RPMI8226 (cell line): ENCODE data around the gene SNRNP48.
A peak's percentile ranks its signal among the peaks of the same experiment; 100 is the strongest.

Experiments used
- DNase-seq: peaks from one replicate; pipeline ENCODE4 v3.0.0-alpha.2; 2015

The SNRNP48 gene

DNA sequence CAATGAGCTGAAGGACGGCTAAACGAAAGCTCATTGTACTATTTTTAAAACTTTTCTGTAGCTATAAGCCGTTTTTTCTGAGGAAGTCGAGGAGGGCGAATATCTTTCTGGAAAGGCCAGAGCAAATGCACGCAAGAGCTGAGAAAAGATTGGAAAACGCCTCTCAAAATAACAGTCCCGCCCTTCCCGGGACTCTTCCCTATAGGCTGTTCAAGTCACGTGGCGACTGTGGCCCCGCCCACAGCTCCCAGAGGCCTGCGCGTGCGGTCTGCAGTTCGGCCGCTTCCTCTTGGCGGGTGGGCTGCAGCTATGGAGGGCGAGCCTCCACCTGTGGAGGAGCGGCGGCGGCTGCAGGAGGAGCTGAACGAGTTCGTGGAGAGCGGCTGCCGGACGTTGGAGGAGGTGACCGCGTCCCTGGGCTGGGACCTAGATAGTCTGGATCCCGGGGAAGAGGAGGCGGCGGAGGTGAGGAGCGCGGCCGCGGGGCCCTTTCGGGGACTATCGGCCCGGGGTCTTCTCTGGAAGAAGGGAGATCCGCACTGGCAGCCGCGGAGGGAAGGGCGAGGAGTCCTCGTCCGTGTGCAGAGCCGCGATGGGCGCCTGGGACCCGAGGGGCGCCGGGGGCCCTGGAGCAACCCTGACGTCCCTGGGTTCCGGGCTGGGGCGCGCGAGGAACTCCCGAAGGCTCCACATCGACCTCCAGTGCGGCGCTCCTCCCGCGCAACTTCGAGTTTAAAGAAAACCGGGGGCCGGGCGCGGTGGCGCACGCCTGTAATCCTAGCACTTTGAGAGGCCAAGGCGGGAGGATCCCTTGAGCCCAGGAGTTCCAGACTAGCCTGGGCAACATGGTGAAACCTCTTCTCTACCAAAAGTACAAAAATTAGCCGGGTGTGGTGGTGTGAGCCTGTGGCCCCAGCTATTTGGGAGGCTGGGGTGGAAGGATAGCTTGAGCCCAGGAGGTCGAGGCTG, at the start of gene SNRNP48:
Gene SNRNP48 (plus strand): TSS at position 250 of the 969 bp plus-strand sequence. CDS start 60 bp downstream, at position 310.
- DNase-seq = peak; percentile 99

DNA sequence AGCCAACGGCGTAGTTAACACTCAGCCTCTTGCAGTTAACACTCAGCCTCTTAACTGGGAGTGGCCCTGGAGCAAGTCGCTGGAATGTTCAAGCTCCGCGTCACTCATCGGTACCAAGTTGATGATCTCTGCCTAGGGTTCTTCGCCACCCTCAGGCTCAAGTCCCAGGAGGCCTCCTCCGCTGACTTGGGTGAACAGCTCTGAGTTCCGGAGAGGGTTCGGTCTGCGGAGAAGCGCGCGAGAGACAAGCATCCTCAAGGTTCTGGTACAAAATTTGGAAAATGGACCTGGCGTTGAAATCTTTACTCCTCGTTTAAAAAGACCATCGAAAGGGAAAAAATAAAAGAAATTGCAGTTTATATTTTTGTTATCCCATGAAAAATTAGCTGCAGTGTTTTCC, 49.4 kb upstream of the SNRNP48 start:
- DNase-seq = no peak

DNA sequence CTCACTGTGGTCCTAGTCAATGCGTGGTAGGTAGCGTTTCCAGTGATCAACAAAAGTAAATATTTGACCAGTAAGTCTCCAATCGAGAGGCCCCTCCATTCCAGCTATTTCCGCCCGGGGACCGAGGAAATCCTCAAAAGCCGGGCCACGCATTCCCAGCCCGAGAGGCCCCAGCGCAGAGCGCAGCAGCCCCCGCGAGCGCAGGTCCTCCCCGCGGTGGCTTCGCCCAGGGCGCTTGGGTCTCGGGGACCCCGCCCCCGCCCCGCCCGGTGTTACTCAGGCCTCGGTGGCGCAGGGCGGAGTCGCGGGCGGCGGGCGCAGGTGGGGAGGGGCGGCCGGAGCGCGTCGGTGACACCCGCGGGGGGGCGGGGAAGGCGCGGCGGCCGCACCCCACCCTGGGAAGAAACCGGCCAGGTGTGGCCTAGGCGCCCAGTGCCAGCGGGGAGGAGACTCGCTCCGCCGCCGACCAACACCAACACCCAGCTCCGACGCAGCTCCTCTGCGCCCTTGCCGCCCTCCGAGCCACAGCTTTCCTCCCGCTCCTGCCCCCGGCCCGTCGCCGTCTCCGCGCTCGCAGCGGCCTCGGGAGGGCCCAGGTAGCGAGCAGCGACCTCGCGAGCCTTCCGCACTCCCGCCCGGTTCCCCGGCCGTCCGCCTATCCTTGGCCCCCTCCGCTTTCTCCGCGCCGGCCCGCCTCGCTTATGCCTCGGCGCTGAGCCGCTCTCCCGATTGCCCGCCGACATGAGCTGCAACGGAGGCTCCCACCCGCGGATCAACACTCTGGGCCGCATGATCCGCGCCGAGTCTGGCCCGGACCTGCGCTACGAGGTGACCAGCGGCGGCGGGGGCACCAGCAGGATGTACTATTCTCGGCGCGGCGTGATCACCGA, 48.6 kb upstream of the SNRNP48 start, which contains the start of gene DSP:
Gene DSP (plus strand): TSS at position 497 of the 890 bp plus-strand sequence. CDS start 245 bp downstream, at position 742.
- DNase-seq = peak; percentile 93

- DNase-seq = peak; percentile 45
Measured at GRCh38 chr6:7542065-7542873, 47.7 kb upstream of the SNRNP48 start.

DNA sequence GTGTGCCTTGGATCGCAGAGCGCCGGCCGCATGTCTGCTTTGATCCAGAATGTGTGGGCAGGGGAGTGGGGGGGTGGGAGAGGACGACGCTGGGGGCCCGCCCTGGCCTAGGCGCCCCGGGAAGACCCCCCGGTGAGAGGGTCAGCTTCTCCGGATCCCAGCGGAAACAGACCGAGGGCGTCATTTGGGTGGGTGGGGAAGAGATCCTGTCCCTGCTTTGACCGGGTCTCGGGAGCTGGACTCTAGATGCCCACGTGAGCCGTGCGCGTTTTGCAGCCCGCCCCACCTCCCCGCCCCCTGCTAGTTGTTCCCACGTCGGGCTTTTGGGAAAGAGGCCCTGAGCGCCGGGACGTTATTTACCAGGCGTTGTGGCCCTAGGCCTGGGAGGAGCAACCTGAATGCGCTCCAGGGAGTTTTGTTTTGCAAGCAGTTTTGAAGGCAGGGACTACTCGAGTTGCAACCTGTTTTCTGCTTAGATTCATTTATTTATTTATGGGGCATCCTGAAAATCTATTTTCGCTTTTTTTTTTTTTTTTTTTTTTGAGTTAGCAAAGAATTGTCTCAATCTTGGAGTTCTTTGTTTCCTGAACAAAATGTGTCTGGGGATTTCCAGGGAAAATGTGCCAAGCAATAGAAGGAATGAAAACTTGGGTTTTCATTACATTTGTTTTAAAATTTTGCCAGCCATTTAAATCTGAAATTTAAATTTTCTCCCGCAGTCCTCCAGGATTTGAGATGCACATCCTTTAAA, 46.9 kb upstream of the SNRNP48 start:
- peak; percentile 80 for DNase-seq

DNA sequence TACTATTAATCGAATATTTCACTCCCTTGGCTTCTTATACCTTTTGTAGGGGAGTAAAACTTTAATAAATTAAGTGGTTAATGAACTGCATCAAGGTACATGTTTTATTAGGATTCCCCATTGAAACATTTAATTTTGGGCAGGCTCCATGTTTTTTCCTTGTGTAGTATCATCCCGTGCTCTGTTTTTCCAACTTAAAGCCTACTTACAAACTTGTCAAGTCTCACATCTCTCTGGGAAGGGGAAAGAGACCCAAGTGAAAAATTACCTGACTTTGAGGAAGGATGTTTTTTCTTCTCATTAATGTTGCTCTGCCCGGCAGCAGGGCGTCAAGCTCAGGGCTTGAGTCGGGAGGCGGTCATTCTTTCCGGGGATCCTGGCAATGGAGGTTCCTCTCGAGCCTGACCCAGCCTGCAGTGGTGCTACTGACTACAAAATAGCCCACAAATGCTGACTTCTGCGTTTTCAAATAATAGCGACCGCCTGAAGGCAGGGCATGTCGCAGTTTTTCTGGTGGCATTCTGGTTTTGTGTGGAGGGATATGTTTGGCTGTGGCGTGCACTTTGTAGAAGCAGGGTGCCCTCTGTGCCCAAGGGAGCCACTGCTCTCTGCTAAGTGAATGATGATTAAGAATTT, 46.1 kb upstream of the SNRNP48 start:
- DNase-seq = peak; percentile 78

- DNase-seq = no peak
Measured at GRCh38 chr6:7544597-7544996, 45.4 kb upstream of the SNRNP48 start.

DNA sequence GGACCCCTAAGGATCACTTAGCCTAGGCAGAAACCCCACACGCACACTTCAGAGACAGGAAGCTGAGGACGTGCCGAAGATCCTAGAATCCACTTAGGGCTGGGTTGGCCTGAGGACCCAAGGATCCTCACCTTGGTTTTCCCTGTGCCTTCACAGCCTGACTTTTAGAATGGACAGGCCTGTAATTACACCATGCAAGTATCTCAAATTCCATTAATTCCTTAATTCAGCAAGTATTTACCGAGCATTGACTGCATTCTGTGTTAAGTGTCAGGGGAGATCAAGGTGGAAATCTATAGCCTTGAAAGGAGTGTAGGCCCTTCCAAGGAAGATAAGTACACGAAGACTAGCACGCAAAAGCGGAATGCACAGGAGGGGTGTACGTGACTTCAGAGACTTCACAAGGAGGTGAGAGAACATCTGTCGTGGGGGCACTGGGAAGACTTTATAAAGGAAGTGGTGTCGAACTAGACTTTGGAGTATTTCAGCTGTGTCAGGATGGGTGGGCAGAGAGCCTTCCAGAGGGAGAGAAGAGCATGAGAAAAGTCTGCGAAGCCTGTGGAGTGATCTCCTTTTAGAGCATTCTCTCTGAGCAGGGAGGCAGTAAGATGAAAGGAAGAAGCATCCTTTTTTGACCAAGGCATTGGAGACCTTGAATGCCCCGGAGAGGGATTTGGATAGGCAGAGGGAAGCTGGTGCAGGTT, 44.5 kb upstream of the SNRNP48 start:
- no peak for DNase-seq

GRCh38 chr6:7546020-7546369, 44.0 kb upstream of the SNRNP48 start:
- no peak for DNase-seq

DNA sequence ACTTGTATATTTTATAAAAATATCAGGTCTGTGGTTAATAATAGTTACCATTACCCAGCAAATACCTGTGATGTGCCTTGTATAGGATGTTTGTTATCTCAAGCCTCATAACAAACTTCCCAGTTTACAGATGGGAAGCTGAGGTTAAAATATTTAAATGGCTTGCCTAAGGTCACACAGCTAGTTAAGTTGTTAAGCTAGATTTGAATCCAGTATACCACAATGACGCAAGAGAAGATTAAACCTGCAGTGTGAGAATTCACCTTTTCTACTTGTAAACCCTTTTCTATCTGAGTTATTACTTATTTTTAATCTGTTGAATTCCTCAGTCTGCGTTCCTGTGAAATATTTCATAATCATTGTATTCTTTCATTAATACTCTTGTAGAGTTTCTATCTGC, 43.6 kb upstream of the SNRNP48 start:
- DNase-seq = no peak

DNA sequence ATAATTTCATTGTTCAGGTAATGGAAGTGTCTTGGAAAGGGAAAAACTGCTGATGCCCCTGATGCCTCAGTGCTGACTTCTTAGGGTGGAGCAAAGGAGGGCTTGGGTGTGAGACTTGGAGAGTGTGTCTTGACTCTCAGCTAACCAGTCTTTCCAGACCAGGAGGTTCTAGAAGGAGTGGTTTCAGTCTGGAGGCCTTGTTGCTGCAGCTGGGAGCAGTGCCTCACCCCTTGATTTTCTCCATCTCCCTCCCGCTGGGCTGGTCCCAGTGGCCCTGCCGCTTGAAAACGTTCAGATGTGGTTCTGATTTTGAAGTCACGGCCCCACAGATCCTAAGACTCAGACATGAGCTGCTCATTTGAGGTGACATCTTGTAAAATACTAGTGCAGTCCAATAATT, 43.1 kb upstream of the SNRNP48 start:
- DNase-seq = no peak

GRCh38 chr6:7547315-7547714, 42.7 kb upstream of the SNRNP48 start:
- DNase-seq = no peak

DNA sequence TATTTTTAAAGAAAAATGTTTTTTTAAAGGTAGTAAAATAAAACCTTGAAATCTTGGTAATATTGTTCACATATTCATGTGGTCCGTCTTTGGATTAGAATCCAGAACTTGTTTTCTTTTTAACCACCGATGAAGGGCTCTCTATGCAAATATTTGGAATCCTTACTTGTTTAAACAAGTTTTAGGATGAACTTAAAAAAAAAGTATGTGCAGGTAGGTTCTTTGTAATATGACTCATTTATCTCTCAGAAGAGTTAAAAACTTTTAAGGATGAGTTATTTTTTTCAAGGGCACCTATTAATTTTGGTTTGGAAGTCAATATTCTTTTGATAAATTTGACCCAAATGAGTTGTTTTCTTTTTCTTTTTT, 39.6 kb upstream of the SNRNP48 start:
- no peak for DNase-seq

DNA sequence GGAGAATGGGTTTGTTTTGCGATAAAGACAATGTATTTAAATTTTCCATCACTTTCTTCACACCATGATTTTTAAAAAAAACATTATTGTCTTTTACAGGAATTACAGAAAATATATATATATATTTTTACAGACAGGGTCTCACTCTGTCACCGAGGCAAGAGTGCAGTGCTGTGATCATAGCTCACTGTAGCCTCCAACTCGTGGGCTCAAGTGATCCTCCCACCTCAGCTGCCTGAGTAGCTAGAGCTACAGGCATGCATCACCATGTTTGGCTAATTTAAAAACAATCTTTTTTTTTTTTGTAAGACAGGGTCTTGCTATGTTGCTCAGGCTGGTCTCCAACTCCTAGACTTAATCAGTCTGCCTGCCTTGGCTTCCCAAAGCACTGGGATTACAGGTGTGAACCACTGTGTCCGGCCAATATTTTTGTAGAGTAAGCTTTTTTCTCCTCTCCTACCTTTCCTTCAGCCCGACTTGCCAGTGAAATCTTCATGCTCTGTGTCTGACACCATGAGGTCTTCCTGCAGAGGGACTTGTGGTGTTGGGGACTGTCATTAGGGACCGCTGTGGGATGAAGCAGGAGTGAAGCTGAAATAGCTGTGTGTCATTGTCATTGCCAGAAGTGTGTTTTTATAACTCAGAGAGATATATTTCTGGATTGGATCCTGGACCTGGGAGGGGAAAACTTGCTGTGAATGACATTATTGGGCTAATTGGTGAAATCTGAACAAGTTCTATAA, 35.3 kb upstream of the SNRNP48 start:
- peak; percentile 35 for DNase-seq

DNA sequence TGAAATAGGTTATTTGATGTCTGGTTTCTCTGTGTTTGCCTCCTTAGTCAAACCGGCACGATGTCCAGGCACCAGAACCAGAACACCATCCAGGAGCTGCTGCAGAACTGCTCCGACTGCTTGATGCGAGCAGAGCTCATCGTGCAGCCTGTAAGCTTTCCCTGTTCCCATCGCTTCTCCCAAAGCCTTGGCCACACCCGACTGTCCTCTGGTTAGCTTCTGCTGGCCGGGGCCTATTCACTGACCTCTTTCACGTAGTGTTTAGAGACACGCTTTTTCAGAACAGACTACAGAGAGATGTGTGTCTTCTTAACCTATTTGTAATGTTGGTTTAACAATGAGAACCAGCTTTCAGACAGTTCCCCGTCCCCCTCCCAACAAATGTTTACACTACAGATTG, 34.3 kb upstream of the SNRNP48 start:
- no peak for DNase-seq

GRCh38 chr6:7556394-7557106, 33.4 kb upstream of the SNRNP48 start:
- no peak for DNase-seq

DNA sequence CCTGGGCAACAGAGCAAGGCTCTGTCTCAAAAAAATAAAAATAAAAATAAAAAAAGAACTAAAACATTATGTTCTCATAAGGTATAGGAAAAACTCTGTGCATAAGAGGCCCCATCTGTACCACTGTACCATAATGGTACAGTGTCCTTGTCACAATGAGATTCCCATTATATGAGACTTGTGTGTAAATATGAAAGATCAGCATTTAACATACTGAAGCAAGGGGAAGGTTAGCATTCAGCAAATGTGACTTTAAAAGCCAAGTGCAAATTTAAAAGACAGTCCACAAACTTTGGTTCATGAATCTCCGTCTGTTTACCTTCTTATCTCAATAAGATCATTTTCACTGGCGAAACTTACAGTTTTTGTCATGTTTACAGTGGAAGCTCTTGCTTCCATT, 32.3 kb upstream of the SNRNP48 start:
- DNase-seq = no peak

- DNase-seq = no peak
Measured at GRCh38 chr6:7558781-7559180, 31.2 kb upstream of the SNRNP48 start.

DNA sequence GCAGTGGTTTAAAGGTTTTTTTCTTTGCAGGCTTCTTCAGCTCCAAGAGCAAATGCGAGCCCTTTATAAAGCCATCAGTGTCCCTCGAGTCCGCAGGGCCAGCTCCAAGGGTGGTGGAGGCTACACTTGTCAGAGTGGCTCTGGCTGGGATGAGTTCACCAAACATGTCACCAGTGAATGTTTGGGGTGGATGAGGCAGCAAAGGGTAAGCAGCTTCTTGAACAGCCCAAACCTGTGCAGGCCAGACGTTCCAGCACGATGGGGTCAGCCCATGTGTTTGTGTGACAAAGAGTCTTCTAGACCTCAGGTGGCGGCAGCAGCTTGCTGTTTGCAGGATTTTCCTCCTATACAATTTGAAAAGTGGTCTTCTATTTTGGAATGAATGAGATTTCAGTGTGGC, 30.8 kb upstream of the SNRNP48 start:
- DNase-seq = no peak
